Posterior vena cava (tissue), 2 donors: ENCODE results near the gene DPPA2. TPM values are rescaled to one million over a fixed set of nuclear protein-coding genes. Genes with fewer than 3 reads are reported as not detected.

Experiments used
- total RNA-seq, 2 donors: library from RNA; stranded (reverse); fragmentation: NEBNext Ultra II Directional; extraction: Animal tissue kit (Norgen Biotek cat#: 25700); gene quantifications; one replicate each; pipeline ENCODE4 v1.2.1, GENCODE V29; 2021
- donor health status: DM: yes; HTN: yes; CAD: no.
- donor health status: DM: yes; HTN: yes; CAD: no.

Gene DPPA2
- total RNA-seq, 2 donors from 2014 or later: not detected

Other genes starting within 250 kb of the DPPA2 start
- gene MORC1, start 198.4 kb downstream of the DPPA2 start, total RNA-seq: not detected
- not detected for gene C3orf85, start 179.8 kb downstream of the DPPA2 start, total RNA-seq
- gene DPPA4, start 21.0 kb upstream of the DPPA2 start, total RNA-seq: not detected